ENCODE data around the gene ASXL1.
"Not testable (repeated sequence)": the region's sequence is repeated elsewhere in the genome, so short reads cannot be mapped to it uniquely, and the experiment has no call there.

ASXL1 gene

DNA sequence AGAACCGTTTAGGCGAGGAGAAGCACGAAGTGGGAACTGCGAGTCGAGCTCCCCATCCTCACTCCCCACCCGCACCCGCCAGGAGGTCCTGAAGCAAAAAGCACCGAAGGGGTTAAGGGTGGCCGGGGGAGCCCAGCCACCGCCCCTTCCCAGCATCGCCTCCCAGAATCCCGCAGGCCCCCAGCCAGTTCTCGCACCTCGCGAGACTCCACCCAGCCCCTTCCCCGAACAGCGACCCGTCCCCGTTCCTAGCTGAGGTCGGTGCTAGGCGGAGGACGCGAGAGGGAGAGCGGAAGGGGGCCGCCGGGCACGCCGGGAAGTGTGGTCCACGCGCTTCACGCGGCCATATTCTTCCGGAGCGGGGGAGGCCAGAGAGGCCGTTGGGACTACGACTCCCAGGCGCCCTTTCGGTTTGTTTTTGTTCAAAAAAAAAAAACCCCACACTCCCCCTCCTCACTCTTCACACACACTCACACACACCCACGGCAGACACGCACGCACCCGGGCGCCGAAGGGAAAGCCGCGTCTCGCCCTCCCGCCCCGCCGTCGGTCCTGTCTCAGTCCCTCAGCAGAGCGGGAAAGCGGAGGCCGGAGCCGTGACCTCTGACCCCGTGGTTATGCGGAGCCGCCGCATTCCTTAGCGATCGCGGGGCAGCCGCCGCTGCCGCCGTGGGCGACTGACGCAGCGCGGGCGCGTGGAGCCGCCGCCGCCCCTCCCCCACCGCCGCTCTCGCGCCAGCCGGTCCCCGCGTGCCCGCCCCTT is at the start of gene ASXL1:
ASXL1 (plus strand) TSS at position 463 of the 763 bp plus-strand sequence. CDS start 445 bp downstream, outside the sequence.
- peak; percentile 95 for DNase-seq (ENCODE audit: low read depth)

DNA sequence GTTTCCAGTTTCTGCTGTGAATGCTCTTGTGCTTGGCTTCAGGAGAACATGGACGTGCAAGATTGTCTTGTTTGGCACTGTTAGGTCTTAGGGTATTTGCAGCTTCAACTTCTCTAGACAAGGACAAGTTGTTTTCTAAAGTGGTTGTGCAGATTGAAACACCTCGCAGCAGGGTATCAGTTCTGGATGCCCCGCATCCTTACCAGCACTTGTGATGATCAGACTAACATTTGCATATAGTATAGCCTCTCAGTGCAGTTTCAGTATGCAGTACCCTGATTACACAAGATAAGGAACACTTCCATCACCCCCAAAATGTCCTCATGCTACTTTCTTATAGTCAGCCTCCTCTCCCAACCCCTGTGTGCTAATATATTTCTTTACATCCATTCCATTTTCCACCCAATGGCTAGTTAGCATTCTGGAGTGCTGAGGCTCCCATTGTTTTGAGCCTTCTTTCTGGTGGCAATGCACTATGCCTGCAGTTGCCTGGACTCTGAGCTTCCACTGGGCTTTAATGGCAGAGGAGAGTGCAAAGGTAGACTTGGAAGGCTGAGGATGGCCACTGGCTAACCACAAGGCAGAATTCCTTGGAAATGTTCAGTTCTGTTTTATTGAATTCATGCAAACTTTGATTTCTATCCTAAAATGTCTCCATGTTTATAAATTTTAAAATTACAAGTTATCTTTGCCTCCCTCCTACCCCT is 45.3 kb upstream of the ASXL1 start:
- DNase-seq (ENCODE audit: low read depth) = no peak

DNA sequence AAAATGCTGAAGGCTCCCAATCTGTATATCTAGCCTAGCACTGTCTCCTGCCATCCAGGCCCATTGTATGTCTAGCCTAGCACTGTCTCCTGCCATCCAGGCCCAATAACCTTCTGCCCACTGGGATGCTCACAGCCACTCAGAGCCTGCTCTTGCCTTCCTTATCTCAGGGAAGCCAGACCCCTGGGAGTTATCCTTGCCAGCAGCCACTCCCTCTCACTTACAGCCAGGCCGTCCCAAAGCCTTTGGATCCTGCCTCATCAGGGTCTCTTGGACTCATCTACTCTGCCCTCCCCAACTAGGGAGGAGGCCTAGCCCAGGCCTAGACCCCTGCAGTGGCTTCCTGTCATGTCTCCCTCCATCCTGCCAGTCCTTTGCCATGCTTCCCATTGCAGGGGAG is 43.4 kb upstream of the ASXL1 start:
- no peak for DNase-seq (ENCODE audit: low read depth)

DNA sequence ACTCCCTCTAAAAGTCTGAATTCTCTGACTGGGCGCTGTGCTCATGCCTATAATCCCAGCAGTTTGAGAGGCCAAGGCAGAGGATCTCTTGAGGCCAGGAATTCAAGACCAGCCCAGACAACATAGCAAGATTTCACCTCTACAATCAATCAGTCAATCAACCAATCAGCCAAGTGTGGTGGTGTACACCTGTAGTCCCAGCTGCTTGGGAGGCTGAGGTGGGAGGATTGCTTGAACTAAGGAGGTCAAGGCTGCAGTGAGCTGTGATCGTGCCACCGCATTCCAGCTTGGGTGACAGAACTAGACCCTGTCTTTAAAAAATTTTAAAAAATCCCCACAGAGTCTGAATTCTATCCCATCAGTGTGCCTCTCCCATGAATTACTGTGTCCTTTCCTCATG is 42.7 kb upstream of the ASXL1 start:
- no peak for DNase-seq (ENCODE audit: low read depth)

DNA sequence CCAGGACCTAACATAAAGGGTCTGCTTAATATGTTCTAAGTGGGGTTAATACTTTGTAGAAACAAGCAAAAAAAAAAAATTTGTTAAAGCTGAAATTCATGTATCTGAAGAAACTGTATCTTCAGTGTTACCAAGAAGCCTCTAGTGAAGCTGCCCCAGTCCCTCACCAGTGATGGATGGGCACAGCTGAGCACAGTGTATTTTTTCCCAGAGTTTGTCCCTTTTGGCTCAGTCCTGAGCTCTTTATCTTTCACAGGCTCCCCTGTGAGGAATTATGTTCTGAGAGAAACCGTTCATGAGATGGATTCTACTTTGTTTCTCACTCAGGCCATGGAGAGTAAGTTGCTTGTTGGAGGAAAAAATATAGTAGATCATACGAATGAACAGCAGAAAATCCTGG is 42.2 kb upstream of the ASXL1 start:
- DNase-seq (ENCODE audit: low read depth) = no peak

DNA sequence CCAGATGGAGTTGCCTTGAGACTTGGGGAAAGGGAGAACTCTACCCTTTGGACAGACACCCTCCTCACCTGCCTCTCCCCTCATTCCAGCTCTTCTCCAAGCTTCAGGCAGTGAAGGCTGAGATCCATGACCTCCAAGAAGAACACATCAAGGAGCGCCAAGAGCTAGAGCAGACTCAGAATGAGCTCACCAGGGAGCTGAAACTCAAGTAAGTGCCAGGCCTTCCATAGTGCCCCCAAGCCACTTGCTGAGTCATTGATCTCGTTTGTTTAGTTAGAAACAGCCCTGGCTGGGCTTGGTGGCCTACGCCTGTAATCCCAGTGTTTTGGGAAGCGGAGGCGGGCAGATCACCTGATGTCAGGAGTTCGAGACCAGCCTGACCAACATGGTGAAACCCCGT is 41.5 kb upstream of the ASXL1 start:
- no peak for DNase-seq (ENCODE audit: low read depth)

DNA sequence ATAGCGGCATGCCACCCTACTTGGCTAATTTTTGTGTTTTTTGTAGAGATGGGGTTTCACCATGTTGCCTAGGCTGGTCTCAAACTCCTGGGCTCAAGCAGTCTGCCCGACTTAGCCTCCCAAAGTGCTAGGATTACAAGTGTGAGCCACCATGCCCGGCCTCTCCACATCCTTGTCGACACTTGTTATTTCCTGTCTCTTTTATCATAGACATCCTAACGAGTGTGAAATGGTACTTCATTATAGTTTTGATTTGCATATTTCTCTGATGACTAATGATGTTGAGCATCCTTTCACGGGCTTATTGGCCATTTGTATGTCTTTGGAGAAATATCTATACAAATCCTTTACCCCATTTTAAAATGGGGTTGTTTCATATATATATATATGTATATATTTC is 39.0 kb upstream of the ASXL1 start:
- no peak for DNase-seq (ENCODE audit: low read depth)

DNA sequence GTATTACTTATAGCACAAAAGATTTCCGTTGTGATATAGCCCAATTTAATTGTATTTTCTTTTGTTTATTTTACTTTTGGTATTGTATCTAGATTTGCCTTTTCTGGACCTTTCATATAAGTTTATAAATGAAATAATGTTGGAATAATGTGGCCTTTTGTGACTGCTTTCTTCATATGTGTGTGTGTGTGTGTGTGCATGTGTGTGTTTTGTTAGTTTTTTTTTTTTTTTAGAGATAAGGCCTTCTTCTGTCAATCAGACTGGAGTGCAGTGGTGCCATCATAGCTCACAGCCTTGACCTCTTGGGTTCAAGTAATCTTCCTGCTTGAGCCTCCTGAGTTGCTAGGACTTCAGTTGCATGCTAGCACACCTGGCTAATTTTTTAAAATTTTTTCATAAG is 37.8 kb upstream of the ASXL1 start:
- no peak for DNase-seq (ENCODE audit: low read depth)

DNA sequence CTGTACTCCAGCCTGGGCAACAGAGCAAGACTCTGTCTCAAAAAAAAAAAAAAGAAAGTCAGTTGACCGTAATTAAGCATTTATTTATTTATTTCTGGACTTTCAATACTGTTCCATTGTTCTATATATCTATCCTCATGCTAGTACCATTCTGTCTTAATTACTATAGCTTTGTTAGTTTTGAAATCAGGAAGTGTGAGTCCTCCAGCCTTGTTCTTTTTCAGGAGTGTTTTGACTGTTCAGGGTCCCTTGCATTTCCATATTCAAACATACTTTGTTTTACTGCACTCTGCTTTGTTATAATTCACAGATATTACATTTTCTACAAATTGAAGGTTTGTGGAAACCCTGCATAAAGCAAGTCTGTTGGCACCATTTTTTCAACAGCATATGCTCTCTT is 36.7 kb upstream of the ASXL1 start:
- DNase-seq (ENCODE audit: low read depth) = no peak

DNA sequence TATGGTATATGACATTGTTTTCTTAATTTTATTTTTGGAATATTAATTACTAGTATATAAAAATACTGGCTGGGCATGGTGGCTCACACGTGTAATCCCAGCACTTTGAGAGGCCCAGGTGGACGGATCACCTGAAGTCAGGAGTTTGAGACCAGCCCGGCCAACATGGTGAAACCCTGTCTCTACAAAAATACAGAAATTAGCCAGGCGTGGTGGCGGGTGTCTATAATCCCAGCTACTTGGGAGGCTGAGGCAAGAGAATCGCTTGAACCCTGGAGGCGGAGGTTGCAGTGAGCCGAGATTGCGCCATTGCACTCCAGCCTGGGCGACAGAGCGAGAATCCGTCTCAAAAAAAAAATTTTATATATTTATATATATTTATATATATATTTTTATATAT is 35.9 kb upstream of the ASXL1 start:
- not testable (repeated sequence) for DNase-seq (ENCODE audit: low read depth)

DNA sequence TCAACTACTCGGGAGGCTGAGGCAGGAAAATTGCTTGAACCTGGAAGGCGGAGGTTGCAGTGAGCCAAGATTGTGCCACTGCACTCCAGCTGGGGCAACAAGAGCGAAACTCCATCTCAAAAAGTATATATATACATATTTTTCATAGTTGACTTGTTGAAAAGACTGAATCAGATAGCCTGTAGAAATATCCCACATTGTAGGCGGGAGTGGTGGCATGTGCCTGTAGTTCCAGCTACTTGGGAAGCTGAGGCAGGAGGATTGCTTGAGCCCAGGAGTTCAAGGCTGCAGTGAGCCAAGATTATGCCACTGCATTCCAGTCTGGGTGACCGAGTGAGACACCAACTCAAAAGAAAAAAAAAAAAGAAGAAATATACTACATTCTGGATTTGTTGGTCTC is 34.4 kb upstream of the ASXL1 start:
- not testable (repeated sequence) for DNase-seq (ENCODE audit: low read depth)

DNA sequence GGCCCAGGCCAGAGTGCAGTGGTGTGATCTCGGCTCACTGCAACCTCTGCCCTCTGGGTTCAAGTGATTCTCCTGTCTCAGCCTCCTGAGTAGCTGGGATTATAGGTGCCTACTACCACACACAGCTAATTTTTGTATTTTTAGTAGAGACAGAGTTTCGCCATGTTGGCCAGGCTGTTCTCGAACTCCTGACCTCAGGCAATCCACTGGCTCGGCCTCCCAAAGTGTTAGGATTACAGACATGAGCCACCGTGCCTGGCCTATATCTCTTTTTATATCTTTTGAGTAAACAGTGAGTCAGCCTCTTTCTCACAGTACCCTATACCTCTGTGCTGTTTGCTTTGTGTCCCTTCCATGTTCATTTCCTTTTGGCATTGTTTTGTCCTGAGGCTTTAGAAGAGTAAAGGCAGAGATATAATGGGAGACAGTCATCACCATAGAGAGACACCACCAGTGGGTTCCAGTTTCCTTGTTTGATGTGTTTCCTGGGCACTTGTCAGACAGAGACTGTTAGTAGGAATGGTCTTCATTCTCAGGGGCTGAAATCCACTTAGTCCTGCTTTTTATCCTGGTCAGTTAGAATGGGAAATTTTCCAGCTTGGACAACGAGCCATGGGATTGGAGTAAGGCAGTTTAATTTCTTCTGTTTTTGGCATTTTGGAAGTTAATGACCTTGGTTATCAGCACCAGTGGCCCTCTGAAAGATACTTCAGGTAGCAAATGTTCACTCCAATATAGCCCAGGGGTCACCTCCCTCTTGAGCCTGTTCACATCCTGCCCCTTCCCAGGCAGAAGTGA is 32.2 kb upstream of the ASXL1 start:
- no peak for DNase-seq (ENCODE audit: low read depth)

DNA sequence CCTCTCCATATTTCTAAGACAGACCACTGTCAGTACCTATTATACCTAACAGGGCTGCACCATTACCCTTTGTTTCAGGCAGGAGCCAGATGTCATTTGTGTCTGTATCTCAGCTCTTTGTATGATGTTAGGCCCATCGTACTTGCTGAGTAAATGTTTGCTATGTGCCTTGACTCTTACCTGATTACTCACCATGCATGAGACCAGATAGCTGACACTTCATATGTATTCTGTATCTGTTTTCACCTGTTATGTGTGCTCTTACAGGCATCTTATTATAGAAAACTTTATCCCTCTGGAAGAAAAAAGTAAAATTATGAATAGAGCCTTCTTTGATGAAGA is 31.7 kb upstream of the ASXL1 start:
- no peak for DNase-seq (ENCODE audit: low read depth)

DNA sequence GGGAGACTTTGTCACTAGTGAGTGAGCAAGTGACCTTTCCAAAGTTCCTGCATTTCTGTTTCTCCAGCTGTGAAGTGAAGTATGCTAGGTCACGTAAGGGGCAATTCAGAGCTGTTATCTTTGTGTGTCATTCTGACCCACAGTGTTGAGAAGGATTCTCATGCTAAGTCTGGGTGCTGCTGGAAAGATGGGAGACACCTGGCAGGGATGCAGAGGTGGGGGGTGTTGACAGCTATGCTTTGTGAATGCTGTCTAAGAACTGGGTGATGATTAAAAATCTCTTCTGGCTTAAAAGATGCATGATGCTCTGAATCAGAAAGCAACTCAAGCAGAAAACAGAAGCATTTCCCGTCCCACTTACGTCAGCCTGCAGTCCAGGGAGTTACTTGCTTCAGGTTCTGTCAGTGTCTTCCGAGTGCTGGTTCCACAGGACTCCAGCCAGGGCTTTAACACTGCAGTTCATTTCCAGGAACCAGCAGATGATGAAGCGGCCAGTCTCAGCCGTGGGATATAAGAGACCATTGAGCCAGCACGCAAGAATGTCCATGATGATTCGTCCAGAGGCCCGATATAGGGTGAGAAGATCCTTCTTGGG is 30.9 kb upstream of the ASXL1 start:
- no peak for DNase-seq (ENCODE audit: low read depth)

DNA sequence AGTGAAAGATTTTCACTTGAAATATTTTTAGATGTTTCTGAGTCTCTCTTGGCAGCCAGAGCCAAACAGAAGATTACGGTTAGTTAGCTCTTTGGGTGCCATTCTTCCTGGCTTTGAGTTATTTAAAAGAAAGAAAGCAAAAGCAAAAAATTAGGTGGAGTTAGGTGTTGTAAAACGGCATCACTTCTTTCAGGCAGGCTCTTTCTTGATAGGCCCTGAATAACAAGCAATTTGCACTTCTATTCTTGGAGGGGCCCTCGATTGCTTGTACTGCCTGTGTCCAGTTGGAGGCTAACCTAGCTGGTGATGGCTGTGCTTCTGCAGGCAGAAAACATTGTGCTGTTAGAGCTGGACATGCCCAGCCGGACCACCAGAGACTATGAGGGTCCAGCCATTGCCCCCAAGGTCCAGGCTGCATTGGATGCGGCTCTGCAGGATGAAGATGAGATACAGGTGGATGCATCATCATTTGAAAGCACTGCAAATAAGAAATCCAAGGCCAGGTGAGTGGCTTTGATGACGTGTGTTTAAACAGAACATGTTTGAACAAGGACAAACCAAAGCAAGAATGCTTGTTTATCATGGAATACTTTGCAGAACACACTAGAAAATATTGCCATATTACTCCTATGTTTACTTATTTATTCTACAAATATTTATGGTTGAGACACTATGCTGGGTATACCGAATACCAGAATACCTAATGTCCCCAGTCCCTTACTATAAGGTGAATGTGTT is 28.1 kb upstream of the ASXL1 start:
- DNase-seq (ENCODE audit: low read depth) = no peak

DNA sequence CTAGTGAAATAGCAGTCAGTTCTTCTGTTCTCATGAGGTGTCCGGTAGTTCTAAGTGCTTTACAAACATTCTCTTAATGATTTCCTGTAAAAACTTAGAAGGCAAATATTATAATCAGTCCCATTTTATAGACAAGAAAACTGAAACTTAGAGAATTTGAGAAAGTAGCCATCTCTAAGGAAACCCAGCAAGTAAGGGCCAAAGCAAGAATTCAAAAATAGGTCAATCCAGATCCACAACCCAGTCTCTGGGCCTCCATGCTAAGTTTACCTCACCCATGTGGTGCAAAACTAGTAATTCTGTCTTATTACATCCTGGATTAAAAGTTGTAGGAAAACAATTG is 27.6 kb upstream of the ASXL1 start:
- no peak for DNase-seq (ENCODE audit: low read depth)

DNA sequence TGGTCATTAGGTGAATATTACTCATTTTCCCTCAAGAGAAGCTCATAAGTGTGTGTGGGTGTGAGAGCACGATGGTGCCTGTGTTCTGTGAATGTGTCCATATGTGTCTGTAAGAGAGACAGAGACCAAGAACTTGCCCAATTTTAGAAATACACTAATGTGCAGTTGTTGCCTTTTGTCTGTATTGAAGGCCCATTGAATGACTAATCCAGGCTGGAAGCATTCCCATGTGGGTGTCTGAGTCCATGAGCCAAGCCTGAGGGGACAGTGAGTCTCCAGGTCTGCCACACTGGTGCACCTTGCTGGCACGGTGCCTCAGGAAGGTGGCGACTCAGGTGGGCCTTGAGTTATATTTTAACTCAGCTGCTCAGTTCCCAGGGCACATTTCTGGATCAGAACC is 25.5 kb upstream of the ASXL1 start:
- DNase-seq (ENCODE audit: low read depth) = no peak

DNA sequence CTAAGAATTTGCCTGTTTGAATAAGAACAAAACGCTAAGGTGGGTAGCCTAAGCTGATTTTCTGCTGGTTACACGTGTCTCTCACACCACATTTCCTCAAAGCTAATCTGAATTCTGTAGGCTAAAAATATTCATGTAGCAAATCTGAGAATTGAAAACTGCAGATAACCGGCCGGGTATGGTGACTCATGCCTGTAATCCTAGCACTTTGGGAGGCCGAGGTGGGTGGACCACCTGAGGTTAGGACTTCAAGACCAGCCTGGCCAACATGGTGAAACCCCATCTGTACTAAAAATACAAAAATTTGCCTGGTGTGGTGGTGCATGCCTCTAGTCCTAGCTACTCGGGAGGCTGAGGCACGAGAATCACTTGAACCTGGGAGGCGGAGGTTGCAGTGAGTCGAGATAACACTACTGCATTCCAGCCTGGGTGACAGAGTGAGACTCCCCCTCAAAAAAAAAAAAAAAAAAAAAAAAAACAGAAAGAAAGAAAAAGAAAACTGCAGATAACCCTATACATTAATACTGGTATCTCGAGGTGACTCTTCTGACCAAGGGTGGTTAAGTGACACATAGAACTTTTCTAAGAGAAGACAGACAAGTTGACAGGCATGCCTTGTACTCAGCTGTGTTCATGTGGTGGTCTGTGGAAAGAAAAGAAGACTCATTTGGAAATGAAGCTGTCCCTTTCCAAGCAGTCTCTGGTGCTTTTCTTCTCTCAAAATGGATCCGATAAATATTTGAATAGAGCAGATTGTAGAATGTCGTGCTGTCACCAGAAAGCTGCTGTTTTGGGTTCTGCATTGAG is 24.7 kb upstream of the ASXL1 start:
- peak; percentile 49 for DNase-seq (ENCODE audit: low read depth)

DNA sequence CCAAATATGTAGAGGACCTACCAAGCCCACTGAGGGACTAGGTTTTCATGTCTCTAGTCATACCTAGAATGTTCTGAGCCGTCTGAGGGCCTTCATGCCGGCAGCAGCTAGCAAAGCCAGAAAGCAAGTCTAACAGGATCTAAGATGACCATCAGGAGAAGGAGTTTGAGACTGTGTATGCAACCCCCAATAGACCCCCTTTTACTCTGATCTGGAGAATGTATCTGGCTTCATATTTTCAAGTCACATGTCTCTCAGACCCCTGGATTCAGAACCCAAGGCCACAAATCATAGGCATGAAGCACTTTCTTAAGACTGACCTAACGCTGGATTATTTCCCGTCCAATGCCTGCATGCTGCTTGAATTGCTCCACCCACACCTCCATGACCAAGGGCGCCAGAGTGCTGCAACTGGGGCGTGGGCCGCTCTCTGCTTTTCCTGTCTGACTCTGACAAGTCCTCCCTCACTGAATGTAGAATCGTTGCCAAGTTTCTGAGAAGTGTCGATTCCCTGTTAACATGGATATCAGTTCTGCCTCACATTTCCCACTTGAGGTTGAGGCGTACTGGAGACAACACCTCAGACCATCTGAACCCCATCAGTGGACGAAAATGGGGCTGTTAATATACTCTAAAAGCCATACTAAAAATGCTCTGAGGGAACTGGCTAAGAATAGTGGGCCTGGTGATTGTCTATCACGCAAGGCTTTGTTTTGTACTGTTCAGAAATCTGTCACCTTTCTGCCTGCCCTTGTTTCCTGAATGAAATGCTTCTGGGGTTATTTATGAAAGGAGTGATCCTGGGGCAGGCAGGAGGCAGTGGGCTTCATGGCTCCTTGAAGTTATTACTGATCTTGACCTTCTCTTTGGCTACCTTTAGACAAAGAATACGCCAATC is 23.9 kb upstream of the ASXL1 start:
- DNase-seq (ENCODE audit: low read depth) = peak; percentile 42

DNA sequence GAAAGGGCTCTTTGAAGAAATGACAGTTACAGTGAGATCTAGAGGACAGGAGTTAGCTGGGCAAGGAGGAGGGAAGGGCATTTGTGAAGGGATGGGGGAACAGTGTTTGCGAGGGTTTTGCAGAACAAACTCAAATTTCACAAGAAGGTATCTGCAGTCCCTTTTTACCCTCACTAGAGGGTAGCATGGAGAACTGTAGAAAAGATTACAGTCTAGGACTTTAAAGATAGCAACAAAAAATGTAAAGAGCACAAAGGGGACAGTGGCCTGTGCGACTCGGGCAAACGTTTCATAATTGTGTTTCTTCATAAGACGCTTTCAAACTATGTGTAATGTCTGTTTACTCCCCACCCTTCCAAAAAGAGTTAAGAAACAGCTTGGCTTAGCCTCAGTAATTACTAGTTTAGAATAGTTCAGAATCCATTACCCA is 21.2 kb upstream of the ASXL1 start:
- no peak for DNase-seq (ENCODE audit: low read depth)
